GM19395 (cell line): ENCODE data around the gene CMSS1.
"Not testable (repeated sequence)": the region's sequence is repeated elsewhere in the genome, so short reads cannot be mapped to it uniquely, and the experiment has no call there.

Experiments used
- ATAC-seq: cut with Tn5 transposase; IDR thresholded peaks from one replicate; pipeline ENCODE4 v1.9.1; 2021; ENCODE audit warnings: mild to moderate bottlenecking, moderate library complexity; ENCODE audit not compliant: unreplicated experiment

CMSS1 gene

GRCh38 chr3:99817047-99817436 lies 620 bp upstream of the CMSS1 start:
- ATAC-seq = no peak

- ATAC-seq = no peak
These were observed 1.2 kb downstream of the CMSS1 start for GRCh38 chr3:99818818-99819217.

- ATAC-seq = no peak
These were observed 6.4 kb downstream of the CMSS1 start for GRCh38 chr3:99823723-99824711.

GRCh38 chr3:99825004-99825640 lies 7.5 kb downstream of the CMSS1 start:
- no peak for ATAC-seq

GRCh38 chr3:99829844-99830243 lies 12.2 kb downstream of the CMSS1 start:
- no peak for ATAC-seq

- ATAC-seq = no peak
These were observed 16.0 kb downstream of the CMSS1 start for GRCh38 chr3:99833617-99834205.

- ATAC-seq = no peak
These were observed 16.7 kb downstream of the CMSS1 start for GRCh38 chr3:99834211-99834957.

GRCh38 chr3:99836681-99837080 lies 19.0 kb downstream of the CMSS1 start:
- no peak for ATAC-seq

GRCh38 chr3:99837715-99838114 lies 20.1 kb downstream of the CMSS1 start:
- no peak for ATAC-seq

- no peak for ATAC-seq
These were observed 21.1 kb downstream of the CMSS1 start for GRCh38 chr3:99838755-99839154.

GRCh38 chr3:99839613-99840012 lies 22.0 kb downstream of the CMSS1 start:
- no peak for ATAC-seq

GRCh38 chr3:99841949-99842348 lies 24.3 kb downstream of the CMSS1 start:
- not testable (repeated sequence) for ATAC-seq

GRCh38 chr3:99842826-99843589 lies 25.3 kb downstream of the CMSS1 start:
- ATAC-seq = peak; percentile 78

GRCh38 chr3:99843590-99844258 lies 26.1 kb downstream of the CMSS1 start:
- ATAC-seq = peak; percentile 17

GRCh38 chr3:99845331-99845730 lies 27.7 kb downstream of the CMSS1 start:
- no peak for ATAC-seq

- ATAC-seq = no peak
These were observed 28.3 kb downstream of the CMSS1 start for GRCh38 chr3:99845999-99846398.

- ATAC-seq = no peak
These were observed 29.0 kb downstream of the CMSS1 start for GRCh38 chr3:99846477-99847160.

GRCh38 chr3:99848433-99848832 lies 30.8 kb downstream of the CMSS1 start:
- no peak for ATAC-seq

- no peak for ATAC-seq
These were observed 32.9 kb downstream of the CMSS1 start for GRCh38 chr3:99850608-99851007.
